Transverse colon (tissue), 3 donors: Measurements from ENCODE around the gene MEAF6.

Experiments used
- EP300 ChIP-seq: sonication (generic); formaldehyde crosslinking; IDR thresholded peaks from one replicate; pipeline ENCODE4 v1.6.1; 2017; ENCODE audit warnings: antibody characterized with exemption, low read depth
- TF ChIP-seq, protein P1 (sequence below), 5 experiments: fragments of 200-600 bp in 3 of 5; fragments of 450-650 bp in 2 of 5; sonication (generic) in 3 of 5; IDR thresholded peaks; 1 replicate in 2 of 5; 2 replicates in 3 of 5; pipeline ENCODE4 v1.5.1; 2016 to 2017; ENCODE audit warnings: antibody characterized with exemption in 5 of 5, inconsistent platforms in 3 of 5, mild to moderate bottlenecking in 2 of 5, moderate library complexity in 1 of 5

DNA sequence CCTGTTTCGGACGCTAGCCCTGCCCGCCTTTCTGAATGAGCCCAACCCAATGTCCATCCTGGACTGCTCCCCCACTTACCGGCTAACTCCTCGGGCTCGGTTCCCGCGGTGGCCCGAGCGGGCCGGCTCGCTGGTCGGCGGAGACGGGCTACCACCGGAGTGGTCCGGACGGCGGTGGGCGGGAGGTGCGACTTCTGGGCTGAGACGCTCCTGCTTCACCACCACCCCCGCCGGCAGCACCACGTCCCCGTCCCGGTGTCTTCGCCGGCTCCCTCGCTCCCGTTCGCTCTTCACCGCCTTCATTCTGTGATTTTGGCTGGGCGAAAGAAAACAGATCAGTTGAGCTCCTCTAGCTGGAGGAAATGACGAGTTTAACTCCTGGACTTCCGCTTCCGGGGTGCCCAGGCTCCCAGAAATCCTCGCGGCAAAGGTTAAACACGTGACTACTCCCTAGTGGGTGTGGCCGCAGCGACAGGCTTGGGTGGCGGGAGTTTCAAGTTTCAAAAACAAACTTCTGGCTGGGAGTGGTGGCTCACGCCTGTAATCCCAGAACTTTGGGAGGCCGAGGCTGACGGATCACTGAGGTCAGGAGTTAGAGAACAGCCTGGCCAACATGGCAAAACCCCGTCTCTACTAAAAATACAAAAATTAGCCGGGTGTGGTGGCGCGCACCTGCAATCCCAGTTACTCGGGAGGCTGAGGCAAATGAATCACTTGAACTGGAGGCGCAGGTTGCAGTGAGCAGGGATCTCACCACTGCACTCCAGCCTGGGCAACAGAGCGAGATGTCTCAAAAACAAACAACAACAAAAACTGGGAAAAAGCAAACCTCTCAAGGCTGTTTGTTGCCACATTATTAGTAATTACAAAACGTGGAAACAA, 39.6 kb upstream of the MEAF6 start, which contains the start of gene SNIP1:
- TF ChIP-seq, protein P1, sequence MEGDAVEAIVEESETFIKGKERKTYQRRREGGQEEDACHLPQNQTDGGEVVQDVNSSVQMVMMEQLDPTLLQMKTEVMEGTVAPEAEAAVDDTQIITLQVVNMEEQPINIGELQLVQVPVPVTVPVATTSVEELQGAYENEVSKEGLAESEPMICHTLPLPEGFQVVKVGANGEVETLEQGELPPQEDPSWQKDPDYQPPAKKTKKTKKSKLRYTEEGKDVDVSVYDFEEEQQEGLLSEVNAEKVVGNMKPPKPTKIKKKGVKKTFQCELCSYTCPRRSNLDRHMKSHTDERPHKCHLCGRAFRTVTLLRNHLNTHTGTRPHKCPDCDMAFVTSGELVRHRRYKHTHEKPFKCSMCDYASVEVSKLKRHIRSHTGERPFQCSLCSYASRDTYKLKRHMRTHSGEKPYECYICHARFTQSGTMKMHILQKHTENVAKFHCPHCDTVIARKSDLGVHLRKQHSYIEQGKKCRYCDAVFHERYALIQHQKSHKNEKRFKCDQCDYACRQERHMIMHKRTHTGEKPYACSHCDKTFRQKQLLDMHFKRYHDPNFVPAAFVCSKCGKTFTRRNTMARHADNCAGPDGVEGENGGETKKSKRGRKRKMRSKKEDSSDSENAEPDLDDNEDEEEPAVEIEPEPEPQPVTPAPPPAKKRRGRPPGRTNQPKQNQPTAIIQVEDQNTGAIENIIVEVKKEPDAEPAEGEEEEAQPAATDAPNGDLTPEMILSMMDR (IDR thresholded peaks at IDR 0.05) = no peak
- no peak for TF ChIP-seq EP300
